ENCODE data around the gene DNAJB2.

Gene DNAJB2

DNA sequence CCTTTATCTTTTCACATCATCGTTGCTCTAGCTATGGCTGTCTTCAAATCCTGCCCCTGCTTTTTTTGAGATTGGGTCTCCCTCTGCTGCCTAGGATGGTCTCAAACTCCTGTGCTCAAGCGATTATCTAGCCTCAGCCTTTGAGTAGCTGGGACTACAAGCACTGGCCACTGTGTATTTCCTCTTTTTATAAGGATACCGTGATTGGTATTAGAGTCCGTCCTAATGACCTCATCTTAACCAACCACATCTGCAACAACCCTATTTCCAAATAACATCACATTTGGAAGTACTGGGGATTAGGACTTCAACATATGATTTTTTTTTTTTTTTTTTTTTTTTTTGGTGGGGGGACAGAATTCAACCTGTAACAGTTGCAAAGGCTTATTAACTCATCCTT, 44.3 kb downstream of the DNAJB2 start:
- DNase-seq (ENCODE audit: low read depth) = no peak
- H3K4me3 ChIP-seq (ENCODE audit: low read depth, low read length) = no peak overlapping the region
- TF ChIP-seq, protein P1, sequence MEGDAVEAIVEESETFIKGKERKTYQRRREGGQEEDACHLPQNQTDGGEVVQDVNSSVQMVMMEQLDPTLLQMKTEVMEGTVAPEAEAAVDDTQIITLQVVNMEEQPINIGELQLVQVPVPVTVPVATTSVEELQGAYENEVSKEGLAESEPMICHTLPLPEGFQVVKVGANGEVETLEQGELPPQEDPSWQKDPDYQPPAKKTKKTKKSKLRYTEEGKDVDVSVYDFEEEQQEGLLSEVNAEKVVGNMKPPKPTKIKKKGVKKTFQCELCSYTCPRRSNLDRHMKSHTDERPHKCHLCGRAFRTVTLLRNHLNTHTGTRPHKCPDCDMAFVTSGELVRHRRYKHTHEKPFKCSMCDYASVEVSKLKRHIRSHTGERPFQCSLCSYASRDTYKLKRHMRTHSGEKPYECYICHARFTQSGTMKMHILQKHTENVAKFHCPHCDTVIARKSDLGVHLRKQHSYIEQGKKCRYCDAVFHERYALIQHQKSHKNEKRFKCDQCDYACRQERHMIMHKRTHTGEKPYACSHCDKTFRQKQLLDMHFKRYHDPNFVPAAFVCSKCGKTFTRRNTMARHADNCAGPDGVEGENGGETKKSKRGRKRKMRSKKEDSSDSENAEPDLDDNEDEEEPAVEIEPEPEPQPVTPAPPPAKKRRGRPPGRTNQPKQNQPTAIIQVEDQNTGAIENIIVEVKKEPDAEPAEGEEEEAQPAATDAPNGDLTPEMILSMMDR (conservative IDR thresholded peaks at IDR 0.05; ENCODE audit: low read depth, low read length) = no peak

GRCh38 chr2:219325136-219325535, 46.0 kb downstream of the DNAJB2 start:
- H3K4me3 ChIP-seq (ENCODE audit: low read depth, low read length) = no peak overlapping the region
- TF ChIP-seq, protein P1 (conservative IDR thresholded peaks at IDR 0.05; ENCODE audit: low read depth, low read length) = no peak
- no peak for DNase-seq (ENCODE audit: low read depth)

GRCh38 chr2:219325657-219326315, 46.6 kb downstream of the DNAJB2 start:
- no peak for DNase-seq (ENCODE audit: low read depth)
- H3K4me3 ChIP-seq (ENCODE audit: low read depth, low read length) = no peak overlapping the region
- TF ChIP-seq, protein P1 (conservative IDR thresholded peaks at IDR 0.05; ENCODE audit: low read depth, low read length) = no peak

GRCh38 chr2:219327719-219328118, 48.6 kb downstream of the DNAJB2 start:
- no peak overlapping the region for H3K4me3 ChIP-seq (ENCODE audit: low read depth, low read length)
- no peak for DNase-seq (ENCODE audit: low read depth)
- TF ChIP-seq, protein P1 (conservative IDR thresholded peaks at IDR 0.05; ENCODE audit: low read depth, low read length) = no peak

GRCh38 chr2:219331560-219332213, 52.5 kb downstream of the DNAJB2 start:
- TF ChIP-seq, protein P1 (conservative IDR thresholded peaks at IDR 0.05; ENCODE audit: low read depth, low read length) = no peak
- peak; percentile 23 for DNase-seq (ENCODE audit: low read depth)
- no peak overlapping the region for H3K4me3 ChIP-seq (ENCODE audit: low read depth, low read length)

DNA sequence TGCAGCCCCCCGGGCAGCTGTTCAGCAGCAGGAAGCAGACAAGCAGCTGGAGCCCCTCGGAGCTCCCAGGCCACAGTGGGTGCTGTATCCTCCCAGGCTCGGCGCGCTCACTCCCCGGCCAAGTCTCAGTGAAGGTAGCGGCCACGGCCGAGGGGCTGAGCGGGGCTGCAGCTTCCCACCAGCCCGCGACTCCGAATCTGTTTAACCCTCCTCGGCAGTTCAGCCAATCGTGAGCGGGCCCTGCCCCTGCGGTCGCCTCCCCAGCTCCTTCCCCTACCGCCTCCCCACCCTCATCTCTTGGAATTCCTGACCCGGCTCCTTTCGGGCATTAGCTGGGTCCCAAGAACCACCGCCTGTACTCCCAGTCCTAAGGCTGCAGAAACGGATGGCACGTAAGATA, 53.4 kb downstream of the DNAJB2 start, which contains the start of gene RESP18:
TSS of gene RESP18 (minus strand) at position 203 of the 400 bp plus-strand sequence.
- no peak within 1 kb of the TSS for H3K4me3 ChIP-seq (ENCODE audit: low read depth, low read length)
- DNase-seq (ENCODE audit: low read depth) = no peak
- TF ChIP-seq, protein P1 (conservative IDR thresholded peaks at IDR 0.05; ENCODE audit: low read depth, low read length) = no peak

- DNase-seq (ENCODE audit: low read depth) = no peak
- TF ChIP-seq, protein P1 (conservative IDR thresholded peaks at IDR 0.05; ENCODE audit: low read depth, low read length) = no peak
- no peak overlapping the region for H3K4me3 ChIP-seq (ENCODE audit: low read depth, low read length)
These were observed 54.9 kb downstream of the DNAJB2 start for GRCh38 chr2:219334076-219334475.
